ENCODE measurements around the gene FREY1.

FREY1 gene

GRCh38 chr11:45906965-45907611, at the start of gene FREY1:
FREY1 (minus strand) TSS chr11:45907271; CDS start chr11:45907245, 26 bp downstream.
- no peak for DNase-seq

- DNase-seq: no peak
Observed at GRCh38 chr11:45949992-45950407, 42.9 kb upstream of the FREY1 start.

- DNase-seq: no peak
Observed at GRCh38 chr11:45948356-45948755, 41.3 kb upstream of the FREY1 start.

- DNase-seq: no peak
Observed at GRCh38 chr11:45947885-45948284, 40.8 kb upstream of the FREY1 start.

- no peak for DNase-seq
Observed at GRCh38 chr11:45945397-45945999, 38.4 kb upstream of the FREY1 start.

GRCh38 chr11:45942381-45942780, 35.3 kb upstream of the FREY1 start:
- no peak for DNase-seq

- DNase-seq: no peak
Observed at GRCh38 chr11:45941285-45941684, 34.2 kb upstream of the FREY1 start.

GRCh38 chr11:45939836-45940235, 32.8 kb upstream of the FREY1 start:
- DNase-seq: no peak

GRCh38 chr11:45937916-45938315, 30.8 kb upstream of the FREY1 start:
- no peak for DNase-seq

- DNase-seq: no peak
Observed at GRCh38 chr11:45936511-45937054, 29.5 kb upstream of the FREY1 start.

- no peak for DNase-seq
Observed at GRCh38 chr11:45935349-45936064, 28.4 kb upstream of the FREY1 start.

GRCh38 chr11:45934580-45935318, 27.7 kb upstream of the FREY1 start:
- DNase-seq: no peak

GRCh38 chr11:45933846-45934579, 26.9 kb upstream of the FREY1 start:
- DNase-seq: no peak

- DNase-seq: no peak
Observed at GRCh38 chr11:45933131-45933831, 26.2 kb upstream of the FREY1 start.

GRCh38 chr11:45932217-45932616, 25.1 kb upstream of the FREY1 start:
- no peak for DNase-seq

GRCh38 chr11:45931739-45932138, 24.7 kb upstream of the FREY1 start:
- no peak for DNase-seq

GRCh38 chr11:45930951-45931570, 24.0 kb upstream of the FREY1 start:
- DNase-seq: no peak

GRCh38 chr11:45930031-45930794, 23.1 kb upstream of the FREY1 start:
- DNase-seq: peak in 1 of 2 donors; percentile 82

- DNase-seq: no peak
Observed at GRCh38 chr11:45929486-45930030, 22.5 kb upstream of the FREY1 start.

GRCh38 chr11:45928535-45929215, 21.6 kb upstream of the FREY1 start:
- DNase-seq: no peak

Data from bone marrow (tissue), 2 donors.